Activated T-helper 1 cell treated with anti-CD3 and anti-CD28 coated beads, Interleukin-2, amount 50 U/mL, for 16 hours (primary cell): ENCODE results near the gene DDX1.

Experiments used
- DNase-seq, 2 donors: peaks; one replicate each; pipeline ENCODE4 v3.0.0-alpha.2; 2020; ENCODE audit warnings: low read depth in 1 of 2, low spot score in 1 of 2

The DDX1 gene

GRCh38 chr2:15562354-15563031 is 29.2 kb upstream of the DDX1 start:
- DNase-seq: no peak

DNA sequence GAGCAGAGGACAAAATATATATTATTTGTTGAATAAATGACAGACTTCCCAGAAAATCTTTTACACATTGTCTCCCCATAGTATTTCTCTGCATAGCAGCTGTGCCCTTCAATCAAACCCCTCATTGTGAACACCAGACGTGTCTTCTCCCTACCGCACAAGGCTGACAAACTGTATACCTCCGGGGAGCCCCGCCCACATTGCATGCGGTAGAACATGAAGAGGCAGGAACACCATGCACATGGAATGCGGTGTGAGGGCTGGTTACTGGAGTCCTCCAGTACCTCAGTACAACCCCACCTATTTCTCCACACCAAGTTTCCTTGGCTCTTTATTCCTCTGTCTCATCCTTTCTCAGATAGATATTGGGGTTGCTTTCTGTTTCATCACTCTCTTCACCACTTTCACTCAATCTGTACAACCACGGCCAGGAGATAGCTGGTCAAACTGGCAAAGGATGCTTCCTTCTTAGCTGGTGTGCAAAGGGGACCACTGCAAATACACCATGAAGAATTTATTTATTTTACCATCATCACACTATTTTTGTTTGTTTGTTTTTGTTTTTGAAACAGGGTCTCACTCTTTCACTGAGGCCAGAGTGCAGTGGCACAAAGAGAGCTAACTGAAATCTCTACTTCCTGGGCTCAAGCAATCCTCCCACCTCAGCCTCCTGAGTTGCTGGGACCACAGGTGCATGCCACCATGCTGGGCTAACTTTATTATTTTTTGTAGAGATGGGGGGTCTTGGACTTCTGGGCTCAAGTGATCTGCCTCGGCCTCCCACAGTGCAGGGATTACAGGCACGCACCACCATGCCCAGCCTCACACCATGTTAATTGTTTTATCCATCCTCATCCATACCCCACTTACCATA is 28.2 kb upstream of the DDX1 start:
- DNase-seq: no peak

DNA sequence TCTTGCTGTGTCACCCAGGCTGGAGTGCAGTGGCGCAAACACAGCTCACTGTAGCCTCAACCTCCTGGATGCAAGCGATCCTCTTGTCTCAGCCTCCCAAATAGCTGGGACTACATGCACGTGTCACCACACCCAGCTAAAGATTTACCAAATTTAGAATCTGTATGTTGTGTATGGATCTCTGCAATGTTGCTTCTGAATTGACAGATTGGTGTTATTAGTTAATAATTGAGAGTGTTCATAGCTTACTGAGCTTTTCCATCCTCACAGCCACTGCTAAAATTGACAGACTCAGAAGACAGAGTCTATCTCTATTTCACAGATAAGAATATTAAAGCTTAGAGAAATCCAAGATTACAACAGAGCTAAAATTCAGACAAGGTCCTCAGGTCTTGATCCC is 26.3 kb upstream of the DDX1 start:
- no peak for DNase-seq

GRCh38 chr2:15565994-15566671 is 25.5 kb upstream of the DDX1 start:
- no peak for DNase-seq

- DNase-seq: no peak
Observed at GRCh38 chr2:15566912-15567311, 24.8 kb upstream of the DDX1 start.

- no peak for DNase-seq
Observed at GRCh38 chr2:15568874-15569273, 22.8 kb upstream of the DDX1 start.

GRCh38 chr2:15570104-15570503 is 21.6 kb upstream of the DDX1 start:
- no peak for DNase-seq

DNA sequence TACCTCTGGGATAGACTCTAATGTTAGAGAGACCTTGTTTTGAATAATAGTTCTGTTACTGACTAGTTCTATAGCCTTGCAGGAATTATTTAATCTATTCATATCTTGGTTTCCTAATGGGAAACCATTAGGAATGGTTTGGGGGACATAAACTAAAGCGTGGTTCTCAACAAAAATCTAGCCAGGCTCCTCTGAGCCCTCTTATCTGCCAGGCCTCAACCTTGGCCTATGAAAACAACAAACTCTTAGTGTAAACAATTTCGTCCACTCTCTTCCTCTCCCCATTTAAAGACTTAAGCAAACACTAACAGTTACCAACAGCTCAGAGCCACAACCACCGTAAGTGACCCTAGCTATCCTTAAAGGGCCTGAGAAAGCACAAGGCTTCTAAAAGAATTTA is 19.9 kb upstream of the DDX1 start:
- no peak for DNase-seq

- peak; percentile 67 to 78 for DNase-seq
Observed at GRCh38 chr2:15577071-15577735, 14.5 kb upstream of the DDX1 start.

- DNase-seq: no peak
Observed at GRCh38 chr2:15579641-15580040, 12.0 kb upstream of the DDX1 start.

- no peak for DNase-seq
Observed at GRCh38 chr2:15580451-15580850, 11.2 kb upstream of the DDX1 start.

DNA sequence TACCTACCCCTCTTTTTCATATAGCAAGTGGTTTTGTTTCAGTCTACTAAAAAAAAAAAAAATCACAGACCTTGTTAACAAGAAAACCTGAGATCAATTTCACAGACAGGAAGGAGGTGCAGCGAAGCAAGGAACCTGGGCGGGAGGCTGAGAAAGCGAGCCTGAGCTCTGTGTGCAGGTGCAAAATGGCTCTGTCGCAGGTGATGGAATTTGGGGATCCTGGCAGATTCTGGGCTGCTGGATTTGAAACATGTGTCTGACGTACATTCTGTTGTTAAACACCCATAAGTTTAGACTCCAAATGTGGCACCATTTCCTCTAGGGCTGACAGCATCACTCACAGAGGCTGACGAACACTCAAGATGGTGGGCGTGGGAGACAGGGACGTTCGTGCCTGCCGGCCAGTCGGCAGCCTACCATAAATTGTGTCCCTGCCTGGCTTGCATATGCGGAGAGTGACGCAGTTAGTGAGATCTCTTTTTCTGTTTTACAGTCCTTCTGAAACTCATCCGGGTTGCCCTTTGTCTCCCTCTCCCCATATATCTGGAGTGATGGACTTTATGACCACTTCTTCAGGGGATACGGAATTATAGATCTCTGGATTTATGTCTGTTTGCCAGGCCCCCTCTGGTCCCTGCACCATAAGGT is 8.8 kb upstream of the DDX1 start:
- no peak for DNase-seq

GRCh38 chr2:15583826-15584225 is 7.8 kb upstream of the DDX1 start:
- DNase-seq: no peak

GRCh38 chr2:15584316-15584715 is 7.4 kb upstream of the DDX1 start:
- DNase-seq: no peak

- no peak for DNase-seq
Observed at GRCh38 chr2:15584767-15585469, 6.8 kb upstream of the DDX1 start.

DNA sequence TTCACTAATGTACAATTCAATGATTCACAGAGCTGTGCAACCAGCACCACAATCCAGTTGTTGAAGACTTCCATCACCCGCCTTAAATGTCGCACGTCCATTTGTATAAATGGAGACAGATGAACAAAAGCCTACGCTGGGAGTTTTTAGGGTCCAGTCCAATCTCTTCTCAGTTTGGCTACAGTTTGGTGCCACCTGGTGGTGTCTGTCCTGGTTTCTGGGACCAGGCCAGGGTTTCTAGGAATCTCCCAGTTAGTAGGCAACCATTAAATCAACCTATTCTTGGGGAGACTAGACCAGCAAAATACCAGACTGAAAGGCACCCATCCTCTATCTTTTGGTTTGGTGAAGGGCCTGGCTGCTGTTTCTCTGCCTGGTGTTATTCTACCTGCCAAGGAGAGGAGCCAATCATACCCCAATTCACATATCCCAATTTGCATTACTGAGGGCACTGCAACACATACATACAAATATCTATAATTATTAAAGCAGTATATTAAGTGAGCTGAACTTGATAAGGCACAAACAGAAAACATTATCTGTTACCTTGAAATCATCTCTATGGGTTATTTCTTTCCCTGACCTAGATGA is 3.2 kb upstream of the DDX1 start:
- DNase-seq: no peak

DNA sequence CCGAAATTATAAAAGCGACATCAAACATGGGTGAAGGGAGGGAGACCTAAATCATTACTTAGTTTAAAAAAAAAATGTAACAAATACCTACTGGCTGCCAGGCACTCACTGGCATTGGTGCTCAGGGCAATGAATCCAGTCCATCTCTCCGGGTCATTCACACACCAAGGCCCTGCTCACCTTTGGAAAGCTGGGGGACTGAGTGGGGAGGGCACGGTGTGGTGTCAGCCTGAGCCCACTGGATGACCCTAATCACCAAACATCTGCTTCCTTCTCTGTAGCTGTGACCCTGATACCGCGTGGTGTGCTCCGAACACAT is 336 bp upstream of the DDX1 start:
- no peak for DNase-seq

DNA sequence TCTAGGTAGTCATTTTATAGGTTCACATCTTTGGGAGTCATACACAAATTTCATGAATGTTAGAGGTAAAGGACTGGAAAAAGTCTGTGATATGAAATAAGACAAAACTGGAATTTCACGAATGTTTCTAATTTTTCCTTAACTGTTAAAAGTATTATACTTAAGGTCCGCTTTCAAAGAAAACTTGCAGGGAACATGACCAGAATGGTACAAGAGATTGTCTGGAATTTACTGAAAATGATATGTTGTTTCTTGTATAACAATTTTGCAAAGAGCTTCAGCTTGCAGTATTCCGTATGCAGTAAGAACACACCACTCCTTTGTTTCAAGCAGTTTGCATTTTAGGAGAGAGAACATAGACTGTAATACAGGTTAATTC is 1.6 kb downstream of the DDX1 start:
- no peak for DNase-seq

DNA sequence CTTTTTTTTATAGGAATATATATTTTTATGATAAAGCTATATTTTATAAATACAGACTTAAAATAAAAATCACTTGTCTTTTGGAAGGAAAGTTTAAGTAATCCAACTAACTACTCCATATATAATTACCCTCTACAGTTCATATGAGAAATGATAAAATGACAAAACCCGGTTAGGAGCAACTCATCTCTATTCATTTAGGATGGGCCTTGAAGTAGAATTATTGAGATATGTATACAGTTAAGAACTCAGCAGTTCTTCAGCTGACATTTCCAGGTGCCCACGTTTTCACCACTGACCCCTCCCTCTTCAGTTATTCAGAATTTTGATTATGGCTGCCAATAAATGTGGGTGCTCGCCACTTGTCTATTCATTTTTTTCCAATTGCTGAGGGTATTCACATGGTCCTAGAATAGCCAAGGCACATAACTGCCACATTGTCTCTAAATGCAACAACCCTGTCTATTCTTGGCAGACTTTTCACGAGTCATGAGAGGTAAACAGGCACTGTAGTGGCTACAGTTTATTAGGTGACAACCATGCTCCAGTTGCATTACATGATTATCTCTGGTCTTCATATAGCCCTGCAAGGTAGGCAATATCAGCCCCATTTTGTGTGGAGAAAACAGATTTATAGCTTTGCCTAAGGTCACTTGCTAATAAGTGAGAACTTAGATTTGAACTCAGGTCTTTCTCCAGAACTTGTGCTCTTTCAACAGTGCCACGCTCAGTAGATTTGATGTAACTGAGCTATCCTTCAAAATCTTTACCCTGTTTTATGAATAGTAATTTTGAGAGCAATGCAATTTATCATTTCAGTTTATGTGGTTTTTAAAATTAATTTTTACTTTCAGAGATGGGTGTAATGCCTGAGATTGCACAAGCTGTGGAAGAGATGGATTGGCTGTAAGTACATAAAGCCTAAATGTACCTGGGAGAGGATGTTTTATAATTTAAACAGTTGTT is 2.9 kb downstream of the DDX1 start:
- no peak for DNase-seq
